ENCODE results near the gene POLR3C. TPM values are rescaled to one million over a fixed set of nuclear protein-coding genes. Genes with fewer than 3 reads are reported as not detected.

The POLR3C gene
- total RNA-seq, 4 donors from 2014 or later: 17.5 to 79.2 (median 34.5) TPM

GRCh38 chr1:145846201-145846612 lies 22.2 kb downstream of the POLR3C start:
- Histone ChIP-seq H3K4me1 (peaks cover 0 to 15% (median 9%) of the 10 kb centered on the region in 4 donors), H3K27me3 (no peaks in the 10 kb centered on the region), H3K27ac (peak overlapping the region; percentile 57 to 82 (median 72)), H3K9me3 (no peaks in the 10 kb centered on the region), H3K36me3 (peaks cover 0 to 50% (median 0%) of the 10 kb centered on the region in 3 donors), H3K4me3 (peak overlapping the region; percentile 48 to 82 (median 58))
- DNase-seq: peak in 2 of 3 donors; percentile 31 to 53
- TF ChIP-seq CTCF (IDR thresholded peaks at IDR 0.05): peak; percentile 47 to 70 (median 57)
- TF ChIP-seq POLR2A (IDR thresholded peaks at IDR 0.05): no peak

GRCh38 chr1:145847827-145848226 lies 23.8 kb downstream of the POLR3C start:
- no peak for TF ChIP-seq POLR2A (IDR thresholded peaks at IDR 0.05)
- TF ChIP-seq CTCF (IDR thresholded peaks at IDR 0.05): no peak

GRCh38 chr1:145849356-145850160 lies 25.6 kb downstream of the POLR3C start:
- Histone ChIP-seq H3K36me3 (peaks cover 0 to 59% (median 0%) of the 10 kb centered on the region in 3 donors), H3K27me3 (no peaks in the 10 kb centered on the region), H3K27ac (peak overlapping the region in 1 of 4 donors; percentile 14), H3K4me3 (no peak overlapping the region), H3K4me1 (peaks cover 0 to 14% (median 9%) of the 10 kb centered on the region in 4 donors), H3K9me3 (no peaks in the 10 kb centered on the region)
- TF ChIP-seq CTCF (IDR thresholded peaks at IDR 0.05) (no peak), POLR2A (IDR thresholded peaks at IDR 0.05) (no peak)
- no peak for DNase-seq

More at GRCh38 chr1:145847827-145848226, 23.8 kb downstream of the POLR3C start:
- no peak overlapping the region for H3K4me3 ChIP-seq
- no peak for DNase-seq
- H3K4me1 ChIP-seq: peaks cover 0 to 15% (median 9%) of the 10 kb centered on the region in 4 donors
- H3K9me3 ChIP-seq: no peaks in the 10 kb centered on the region
- H3K27me3 ChIP-seq: no peaks in the 10 kb centered on the region
- no peak overlapping the region for H3K27ac ChIP-seq
- H3K36me3 ChIP-seq: peaks cover 0 to 51% (median 0%) of the 10 kb centered on the region in 3 donors

DNA sequence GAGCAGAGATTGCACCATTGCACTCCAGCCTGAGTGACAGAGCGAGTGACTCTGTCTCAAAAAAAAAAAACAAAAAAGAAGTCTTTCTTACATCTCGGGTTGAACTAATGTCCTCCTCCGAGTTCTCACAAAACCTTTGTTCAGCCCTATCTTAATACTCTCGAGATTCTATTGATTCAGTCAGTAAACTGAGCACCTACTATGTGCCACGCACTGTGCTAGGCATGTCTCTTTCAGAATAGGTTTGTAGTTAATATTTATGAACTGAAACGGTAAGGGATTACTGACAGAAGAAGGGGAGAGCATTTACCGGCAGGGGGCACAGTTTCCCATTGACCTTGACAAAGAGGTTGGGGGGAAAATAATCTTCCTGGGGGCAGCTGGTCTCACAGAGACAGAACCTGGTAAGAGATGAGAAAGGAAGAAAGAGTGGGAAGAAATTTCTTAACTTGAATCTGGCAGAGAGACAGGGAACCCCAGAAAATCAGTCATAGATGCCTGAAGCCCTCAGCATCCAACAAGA lies 31.5 kb downstream of the POLR3C start:
- peaks cover 0 to 61% (median 0%) of the 10 kb centered on the region in 3 donors for H3K36me3 ChIP-seq

DNA sequence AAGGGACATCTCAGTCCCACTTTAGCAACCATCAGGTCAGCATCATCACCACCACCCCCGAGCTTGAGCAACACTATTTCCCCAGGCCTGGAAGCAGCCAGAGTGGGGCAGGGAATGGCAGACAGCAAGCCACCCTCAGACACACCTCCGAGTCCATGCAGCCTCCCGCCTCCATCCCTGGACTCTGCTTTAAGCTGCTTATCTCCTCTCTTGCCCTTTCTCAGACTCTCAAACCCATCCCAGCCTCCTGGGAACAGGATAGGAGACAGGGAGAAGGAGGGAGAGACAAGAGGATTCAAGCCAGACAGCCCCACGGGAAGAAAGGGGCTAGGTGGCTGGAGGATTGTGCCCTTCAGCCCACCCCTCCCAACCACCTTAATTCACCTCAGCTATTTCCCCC lies 33.2 kb downstream of the POLR3C start:
- no peak overlapping the region for H3K4me3 ChIP-seq
- TF ChIP-seq POLR2A (IDR thresholded peaks at IDR 0.05) (no peak), CTCF (IDR thresholded peaks at IDR 0.05) (no peak)
- H3K9me3 ChIP-seq: no peaks in the 10 kb centered on the region
- peaks cover 0 to 44% (median 0%) of the 10 kb centered on the region in 3 donors for H3K36me3 ChIP-seq
- H3K27ac ChIP-seq: no peak overlapping the region
- H3K4me1 ChIP-seq: peaks cover 0 to 15% (median 3%) of the 10 kb centered on the region in 4 donors
- H3K27me3 ChIP-seq: no peaks in the 10 kb centered on the region
- DNase-seq: no peak

More for the DNA sequence above, 31.5 kb downstream of the POLR3C start:
- Histone ChIP-seq H3K27me3 (no peaks in the 10 kb centered on the region), H3K9me3 (no peaks in the 10 kb centered on the region), H3K27ac (no peak overlapping the region), H3K4me3 (no peak overlapping the region), H3K4me1 (peaks cover 0 to 15% (median 2%) of the 10 kb centered on the region in 4 donors)
- DNase-seq: no peak
- no peak for TF ChIP-seq POLR2A (IDR thresholded peaks at IDR 0.05)
- TF ChIP-seq CTCF (IDR thresholded peaks at IDR 0.05): no peak

Measured in Peyer's patch (tissue), 4 donors.